ENCODE data around the gene STAT6.

GRCh38 chr12:57154804-57155434 lies 43.8 kb upstream of the STAT6 start:
- TF ChIP-seq CTCF (IDR thresholded peaks at IDR 0.05; ENCODE audit: low read depth, low read length, poor library complexity, severe bottlenecking) (no peak), EZH2phosphoT487 (IDR thresholded peaks at IDR 0.05; ENCODE audit: borderline replicate concordance, low read length) (no peak)

Measured in DOHH2 (cell line).